B cell (primary cell): ENCODE data around the gene PHF11. TPM values are rescaled to one million over a fixed set of nuclear protein-coding genes. Genes with fewer than 3 reads are reported as not detected.

Experiments
- ATAC-seq: fragments of 200-7000 bp; cut with Tn5 transposase; one replicate; pipeline ENCODE4 v1.10.0; 2021; ENCODE audit warnings: low read depth, mild to moderate bottlenecking, moderate number of reproducible peaks, moderate library complexity
- CTCF ChIA-PET: fragments of 350-600 bp; sonication (Branson Sonifier 250); formaldehyde crosslinking; loops from one replicate; lab custom pipeline; 2021; ENCODE audit warnings: antibody characterized with exemption, inconsistent platforms; lab: Charles Lee
- POLR2A ChIA-PET: fragments of 350-600 bp; sonication (Branson Sonifier 250); formaldehyde crosslinking; loops from one replicate; lab custom pipeline; 2021; ENCODE audit warnings: antibody characterized with exemption; lab: Charles Lee
- DNase-seq: peaks from one replicate; pipeline ENCODE4 v3.0.0; 2013
- H2AFZ ChIP-seq: 2 replicates; pipeline ENCODE4 v1.6.1; 2012; ENCODE audit warnings: mild to moderate bottlenecking, low read depth, low read length; ENCODE audit not compliant: insufficient read depth, poor library complexity, severe bottlenecking
- H3K27ac ChIP-seq, 2 donors: 1 replicate in 1 of 2; 2 replicates in 1 of 2; pipeline ENCODE4 v1.5.1; 2012 to 2013; ENCODE audit warnings: low read length in 2 of 2, mild to moderate bottlenecking in 2 of 2, moderate library complexity in 1 of 2
- H3K27me3 ChIP-seq, 4 experiments: fragments of 200-600 bp in 1 of 4; sonication (generic) in 1 of 4; replicated peaks in 1 of 4; 1 replicate in 2 of 4; 2 replicates in 2 of 4; pipeline versions ENCODE4 v1.6.1 to v1.7.0; 2013 to 2016; ENCODE audit warnings: low read length in 3 of 4, mild to moderate bottlenecking in 2 of 4, mixed read lengths in 1 of 4, moderate library complexity in 1 of 4; ENCODE audit not compliant: insufficient read depth in 4 of 4, control insufficient read depth in 3 of 4; ENCODE audit errors: control extremely low read depth in 1 of 4
- H3K36me3 ChIP-seq, 2 experiments: replicated peaks in 1 of 2; 1 replicate in 1 of 2; 2 replicates in 1 of 2; pipeline versions ENCODE4 v1.6.1 to v1.7.1; 2013; ENCODE audit warnings: low read length in 1 of 2; ENCODE audit not compliant: insufficient read depth in 2 of 2, control insufficient read depth in 1 of 2; ENCODE audit errors: control extremely low read depth in 1 of 2, extremely low read depth in 1 of 2
- H3K4me1 ChIP-seq, 2 donors: fragments of 200-600 bp in 1 of 2; sonication (generic) in 1 of 2; 1 replicate in 1 of 2; 2 replicates in 1 of 2; pipeline versions ENCODE4 v1.5.1 to v1.6.1; 2013 to 2017; ENCODE audit warnings: low read length in 2 of 2; ENCODE audit not compliant: control insufficient read depth in 2 of 2, insufficient read depth in 2 of 2
- H3K4me2 ChIP-seq: replicated peaks from 2 replicates; pipeline ENCODE3; 2012; ENCODE audit warnings: mild to moderate bottlenecking, low read depth, low read length; ENCODE audit not compliant: poor library complexity, severe bottlenecking
- H3K4me3 ChIP-seq, 5 experiments: fragments of 200-600 bp in 1 of 5; sonication (generic) in 1 of 5; 1 replicate in 3 of 5; 2 replicates in 2 of 5; pipeline versions ENCODE4 v1.5.1 to v1.7.0; 2011 to 2016; ENCODE audit warnings: low read length in 4 of 5, mild to moderate bottlenecking in 4 of 5, low read depth in 2 of 5, control low read depth in 1 of 5, moderate library complexity in 1 of 5; ENCODE audit not compliant: insufficient read depth in 1 of 5; ENCODE audit errors: control extremely low read depth in 1 of 5, extremely low read depth in 1 of 5
- H3K79me2 ChIP-seq: fragments of 200-600 bp; sonication (generic); one replicate; pipeline ENCODE4 v1.6.0; 2016; ENCODE audit warnings: low read length; ENCODE audit not compliant: control insufficient read depth, insufficient read depth
- H3K9ac ChIP-seq: fragments of 200-600 bp; sonication (generic); 2 replicates; pipeline ENCODE4 v1.6.1; 2017; ENCODE audit warnings: mild to moderate bottlenecking, low read length, moderate library complexity
- H3K9me3 ChIP-seq, 3 donors: one replicate each; pipeline versions ENCODE4 v1.6.1 to v1.7.1; 2013; ENCODE audit warnings: low read length in 2 of 3; ENCODE audit not compliant: control insufficient read depth in 2 of 3, insufficient read depth in 1 of 3; ENCODE audit errors: control extremely low read depth in 1 of 3
- H4K20me1 ChIP-seq: 2 replicates; pipeline ENCODE4 v1.6.0; 2012; ENCODE audit warnings: mild to moderate bottlenecking, low read length; ENCODE audit not compliant: insufficient read depth, control insufficient read depth, poor library complexity, severe bottlenecking
- H3K27ac Mint-ChIP-seq: one replicate; pipeline ENCODE4 v1.8.0; 2021; ENCODE audit warnings: mixed read lengths
- H3K27me3 Mint-ChIP-seq: one replicate; pipeline ENCODE4 v1.8.0; 2021; ENCODE audit warnings: mixed read lengths
- H3K4me1 Mint-ChIP-seq: one replicate; pipeline ENCODE4 v1.8.0; 2021; ENCODE audit warnings: mixed read lengths
- H3K4me3 Mint-ChIP-seq: one replicate; pipeline ENCODE4 v1.8.0; 2021; ENCODE audit warnings: mixed read lengths
- H3K9me3 Mint-ChIP-seq: one replicate; pipeline ENCODE4 v1.8.0; 2022; ENCODE audit warnings: mixed read lengths; ENCODE audit not compliant: insufficient read depth
- EZH2 ChIP-seq: IDR thresholded peaks from 2 replicates; pipeline ENCODE4 v1.6.1; 2012; ENCODE audit warnings: borderline replicate concordance, low read depth, mild to moderate bottlenecking, moderate library complexity, low read length; ENCODE audit not compliant: insufficient read depth, poor library complexity, severe bottlenecking
- WGBS: methylation state at CpG from one replicate; pipeline ENCODE4 v1.1.5; 2013; ENCODE audit warnings: missing lambda C conversion rate; ENCODE audit not compliant: insufficient coverage; 5-methylcytosine and 5-hydroxymethylcytosine counted together
- intact Hi-C: fragments of 100-400 bp; cut with micrococcal nuclease; formaldehyde crosslinking; loops from one replicate; pipeline ENCODE4 v1.10.0; 2022
- polyA plus RNA-seq: library from polyadenylated mRNA; depleted of rRNA; stranded (reverse); fragments of >200 nt; gene quantifications from 2 replicates; pipeline ENCODE4 v1.2.3, GENCODE V29; 2012
- total RNA-seq, 2 donors: library from RNA; stranded (reverse); fragments of 120-200 nt in 1 of 2; gene quantifications; 1 replicate in 1 of 2; 2 replicates in 1 of 2; pipeline versions ENCODE4 v1.2.3 to v1.2.4, GENCODE V29; 2013 to 2022
- TF ChIP-seq, protein P1 (sequence below): fragments of 200-600 bp; IDR thresholded peaks from one replicate; pipeline ENCODE4 v1.8.0; 2022; ENCODE audit warnings: antibody characterized with exemption, mild to moderate bottlenecking

The PHF11 gene
- total and polyA plus RNA-seq, 2 donors (not counting 1 experiment from before 2014, with no cell fraction given), result 79.0 to 176 TPM

DNA sequence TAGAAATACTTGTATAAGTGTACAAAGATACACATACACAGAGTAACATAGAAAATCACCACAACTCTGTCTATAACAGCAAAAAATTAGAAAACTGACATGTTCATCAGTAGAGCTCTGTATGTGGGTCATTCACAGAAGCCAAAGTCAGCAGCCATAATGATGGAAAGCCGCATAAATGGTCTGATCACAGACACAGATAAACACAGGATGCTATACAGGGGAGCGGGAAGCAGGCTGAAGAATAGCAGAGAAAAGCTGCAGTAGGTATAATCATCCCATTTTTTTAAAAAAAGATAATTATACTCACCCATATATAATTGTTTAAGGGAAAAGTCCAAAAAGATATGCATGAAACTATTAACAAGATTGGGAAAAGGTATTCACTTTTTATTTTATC lies 58.1 kb downstream of the PHF11 start:
- intact Hi-C loops, result no loop called here
- H3K4me3 ChIP-seq, result no peak overlapping the region
- no peak overlapping the region for H3K9ac ChIP-seq
- no peak overlapping the region for H3K27ac ChIP-seq
- H4K20me1 ChIP-seq, result no peaks in the 10 kb centered on the region
- H3K27me3 ChIP-seq, result no peaks in the 10 kb centered on the region
- peaks cover 5 to 52% of the 10 kb centered on the region in 2 experiments for H3K36me3 ChIP-seq
- WGBS, result no CpG with 5 or more reads among the region's 2 CpGs
- DNase-seq (no peak), ATAC-seq (no peak)
- peaks cover 0 to 4% of the 10 kb centered on the region in 2 donors for H3K4me1 ChIP-seq
- H3K4me2 ChIP-seq, result no peak overlapping the region
- H3K27me3 Mint-ChIP-seq, result no peaks in the 10 kb centered on the region
- H3K79me2 ChIP-seq, result peaks cover 4% of the 10 kb centered on the region
- no peak overlapping the region for H3K27ac Mint-ChIP-seq
- ChIA-PET POLR2A (no interaction called here), CTCF (interaction anchor here (1.1 to 1.6 kb wide), 2 partner anchors 79 to 314 kb away, joined by 3 to 4 read pairs; no protein-coding TSS in a partner anchor)
- no peak for TF ChIP-seq EZH2
- TF ChIP-seq, protein P1, sequence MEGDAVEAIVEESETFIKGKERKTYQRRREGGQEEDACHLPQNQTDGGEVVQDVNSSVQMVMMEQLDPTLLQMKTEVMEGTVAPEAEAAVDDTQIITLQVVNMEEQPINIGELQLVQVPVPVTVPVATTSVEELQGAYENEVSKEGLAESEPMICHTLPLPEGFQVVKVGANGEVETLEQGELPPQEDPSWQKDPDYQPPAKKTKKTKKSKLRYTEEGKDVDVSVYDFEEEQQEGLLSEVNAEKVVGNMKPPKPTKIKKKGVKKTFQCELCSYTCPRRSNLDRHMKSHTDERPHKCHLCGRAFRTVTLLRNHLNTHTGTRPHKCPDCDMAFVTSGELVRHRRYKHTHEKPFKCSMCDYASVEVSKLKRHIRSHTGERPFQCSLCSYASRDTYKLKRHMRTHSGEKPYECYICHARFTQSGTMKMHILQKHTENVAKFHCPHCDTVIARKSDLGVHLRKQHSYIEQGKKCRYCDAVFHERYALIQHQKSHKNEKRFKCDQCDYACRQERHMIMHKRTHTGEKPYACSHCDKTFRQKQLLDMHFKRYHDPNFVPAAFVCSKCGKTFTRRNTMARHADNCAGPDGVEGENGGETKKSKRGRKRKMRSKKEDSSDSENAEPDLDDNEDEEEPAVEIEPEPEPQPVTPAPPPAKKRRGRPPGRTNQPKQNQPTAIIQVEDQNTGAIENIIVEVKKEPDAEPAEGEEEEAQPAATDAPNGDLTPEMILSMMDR, result no peak
- no peaks in the 10 kb centered on the region for H3K9me3 Mint-ChIP-seq
- H2AFZ ChIP-seq, result no peak overlapping the region
- no peak overlapping the region for H3K4me3 Mint-ChIP-seq
- H3K9me3 ChIP-seq, result no peaks in the 10 kb centered on the region
- H3K4me1 Mint-ChIP-seq, result peaks cover 4% of the 10 kb centered on the region

DNA sequence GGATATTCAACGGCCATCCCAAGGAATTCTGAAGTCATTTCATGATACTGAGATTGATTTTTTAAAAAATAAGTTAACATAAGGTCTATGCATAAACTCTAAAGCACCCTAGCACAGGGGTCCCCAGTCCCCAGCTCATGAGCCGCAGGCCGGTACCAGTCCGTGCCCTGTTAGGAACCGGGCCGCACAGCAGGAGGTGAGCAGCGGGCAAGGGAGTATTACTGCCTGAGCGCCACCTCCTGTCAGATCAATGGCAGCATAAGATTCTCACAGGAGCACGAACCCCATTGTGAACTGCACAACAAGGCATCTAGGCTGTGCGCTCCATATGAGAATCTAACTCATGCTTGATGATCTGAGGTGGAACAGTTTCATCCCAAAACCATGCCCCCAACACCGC lies 58.6 kb downstream of the PHF11 start:
- H2AFZ ChIP-seq, result no peak overlapping the region
- 95% methylated on average over 7 of the region's 11 CpGs for WGBS
- H3K27ac Mint-ChIP-seq, result no peak overlapping the region
- H3K4me3 Mint-ChIP-seq, result no peak overlapping the region
- intact Hi-C loops, result no loop called here
- peaks cover 0 to 4% of the 10 kb centered on the region in 2 donors for H3K4me1 ChIP-seq
- no peaks in the 10 kb centered on the region for H3K27me3 ChIP-seq
- CTCF ChIA-PET, result interaction anchor here (1.0 kb wide), 1 partner anchor 259 kb away, joined by 3 read pairs; no protein-coding TSS in a partner anchor
- no peak overlapping the region for H3K9ac ChIP-seq
- no peak overlapping the region for H3K4me3 ChIP-seq
- H3K27me3 Mint-ChIP-seq, result no peaks in the 10 kb centered on the region
- H3K4me2 ChIP-seq, result no peak overlapping the region
- POLR2A ChIA-PET, result no interaction called here
- no peaks in the 10 kb centered on the region for H3K9me3 ChIP-seq
- H3K9me3 Mint-ChIP-seq, result no peaks in the 10 kb centered on the region
- no peak overlapping the region for H3K27ac ChIP-seq
- TF ChIP-seq EZH2, result no peak
- TF ChIP-seq, protein P1, result no peak
- H3K4me1 Mint-ChIP-seq, result peaks cover 4% of the 10 kb centered on the region
- ATAC-seq, result no peak
- H4K20me1 ChIP-seq, result no peaks in the 10 kb centered on the region
- H3K79me2 ChIP-seq, result peaks cover 4% of the 10 kb centered on the region
- DNase-seq, result no peak
- H3K36me3 ChIP-seq, result peaks cover 5 to 52% of the 10 kb centered on the region in 2 experiments
